Peyer's patch (tissue), 4 donors: ENCODE data around the gene ADORA2A. TPM values are rescaled to one million over a fixed set of nuclear protein-coding genes. Genes with fewer than 3 reads are reported as not detected.

ENCODE experiments used
- DNase-seq, 3 donors: peaks; one replicate each; pipeline ENCODE4 v3.0.0-alpha.2; 2017 to 2019
- H3K27ac ChIP-seq, 4 donors: fragments of 200-600 bp; sonication (generic); one replicate each; pipeline ENCODE4 v1.5.1; 2016 to 2019
- H3K27me3 ChIP-seq, 2 donors: fragments of 200-600 bp; sonication (generic); one replicate each; pipeline ENCODE4 v1.5.1; 2019
- H3K36me3 ChIP-seq, 3 donors: fragments of 200-600 bp; sonication (generic); one replicate each; pipeline ENCODE4 v1.5.1; 2016 to 2019
- H3K4me1 ChIP-seq, 4 donors: fragments of 200-600 bp; sonication (generic); one replicate each; pipeline ENCODE4 v1.5.1; 2016 to 2019
- H3K4me3 ChIP-seq, 4 donors: fragments of 200-600 bp; sonication (generic); 1 replicate in 3 of 4; 2 replicates in 1 of 4; pipeline ENCODE4 v1.5.1; 2016 to 2019; ENCODE audit warnings: mild to moderate bottlenecking in 1 of 4
- H3K9me3 ChIP-seq, 4 donors: fragments of 200-600 bp; sonication (generic); one replicate each; pipeline ENCODE4 v1.5.1; 2016 to 2019; ENCODE audit warnings: mild to moderate bottlenecking in 1 of 4
- CTCF ChIP-seq, 6 experiments: fragments of 450-650 bp in 4 of 6; fragments of 200-600 bp in 2 of 6; sonication (generic) in 1 of 6; IDR thresholded peaks; one replicate each; pipeline ENCODE4 v1.5.1; 2017 to 2019; ENCODE audit warnings: antibody characterized with exemption in 6 of 6, mild to moderate bottlenecking in 3 of 6, moderate library complexity in 1 of 6
- POLR2A ChIP-seq, 2 donors: fragments of 450-650 bp; IDR thresholded peaks; one replicate each; pipeline ENCODE4 v1.5.1; 2017; ENCODE audit warnings: antibody characterized with exemption in 2 of 2, mild to moderate bottlenecking in 2 of 2, moderate library complexity in 2 of 2
- total RNA-seq, 4 donors: library from RNA; depleted of rRNA; stranded (reverse); fragments of >200 nt; gene quantifications; one replicate each; pipeline ENCODE4 v1.1.0, GENCODE V29; 2016

The ADORA2A gene
- total RNA-seq, 4 donors from 2014 or later = 1.3 to 4.3 (median 2.6) TPM

- no peak for DNase-seq
- no peak for TF ChIP-seq CTCF (IDR thresholded peaks at IDR 0.05)
- TF ChIP-seq POLR2A (IDR thresholded peaks at IDR 0.05) = no peak
- no peak overlapping the region for H3K27ac ChIP-seq
- H3K4me3 ChIP-seq = no peak overlapping the region
- H3K36me3 ChIP-seq = peaks cover 0 to 30% (median 0%) of the 10 kb centered on the region in 3 donors
- H3K27me3 ChIP-seq = no peaks in the 10 kb centered on the region
- peaks cover 0 to 10% (median 0%) of the 10 kb centered on the region in 4 donors for H3K4me1 ChIP-seq
- H3K9me3 ChIP-seq = no peaks in the 10 kb centered on the region
Observed at GRCh38 chr22:24407884-24408283, 19.5 kb upstream of the ADORA2A start.

GRCh38 chr22:24408630-24409029 is 18.8 kb upstream of the ADORA2A start:
- Histone ChIP-seq H3K9me3 (no peaks in the 10 kb centered on the region), H3K27ac (no peak overlapping the region), H3K4me3 (no peak overlapping the region), H3K4me1 (peaks cover 0 to 5% (median 0%) of the 10 kb centered on the region in 4 donors), H3K36me3 (peaks cover 0 to 36% (median 0%) of the 10 kb centered on the region in 3 donors), H3K27me3 (no peaks in the 10 kb centered on the region)
- DNase-seq = no peak
- TF ChIP-seq POLR2A (IDR thresholded peaks at IDR 0.05) = no peak
- TF ChIP-seq CTCF (IDR thresholded peaks at IDR 0.05) = no peak

GRCh38 chr22:24409707-24410106 is 17.7 kb upstream of the ADORA2A start:
- H3K36me3 ChIP-seq = peaks cover 0 to 40% (median 0%) of the 10 kb centered on the region in 3 donors
- DNase-seq = no peak

GRCh38 chr22:24410110-24410856 is 17.1 kb upstream of the ADORA2A start:
- Histone ChIP-seq H3K9me3 (no peaks in the 10 kb centered on the region), H3K27me3 (no peaks in the 10 kb centered on the region), H3K4me1 (no peaks in the 10 kb centered on the region), H3K36me3 (peaks cover 0 to 46% (median 0%) of the 10 kb centered on the region in 3 donors), H3K27ac (no peak overlapping the region), H3K4me3 (no peak overlapping the region)
- peak in 1 of 3 donors; percentile 12 for DNase-seq
- TF ChIP-seq CTCF (IDR thresholded peaks at IDR 0.05) (no peak), POLR2A (IDR thresholded peaks at IDR 0.05) (no peak)

More at GRCh38 chr22:24409707-24410106, 17.7 kb upstream of the ADORA2A start:
- no peaks in the 10 kb centered on the region for H3K27me3 ChIP-seq
- H3K4me1 ChIP-seq = no peaks in the 10 kb centered on the region
- H3K27ac ChIP-seq = no peak overlapping the region
- no peaks in the 10 kb centered on the region for H3K9me3 ChIP-seq
- H3K4me3 ChIP-seq = no peak overlapping the region
- TF ChIP-seq POLR2A (IDR thresholded peaks at IDR 0.05) = no peak
- no peak for TF ChIP-seq CTCF (IDR thresholded peaks at IDR 0.05)

- H3K27me3 ChIP-seq = no peaks in the 10 kb centered on the region
- H3K4me1 ChIP-seq = no peaks in the 10 kb centered on the region
- H3K27ac ChIP-seq = no peak overlapping the region
- no peak for TF ChIP-seq POLR2A (IDR thresholded peaks at IDR 0.05)
- TF ChIP-seq CTCF (IDR thresholded peaks at IDR 0.05) = no peak
- DNase-seq = peak in 2 of 3 donors; percentile 32 to 43
- H3K4me3 ChIP-seq = no peak overlapping the region
- no peaks in the 10 kb centered on the region for H3K9me3 ChIP-seq
- peaks cover 0 to 52% (median 0%) of the 10 kb centered on the region in 3 donors for H3K36me3 ChIP-seq
Observed at GRCh38 chr22:24411256-24412004, 16.0 kb upstream of the ADORA2A start.
